A549 (cell line): Measurements from ENCODE around the gene FLVCR2. TPM values are rescaled to one million over a fixed set of nuclear protein-coding genes. Genes with fewer than 3 reads are reported as not detected.

Source experiments
- ATAC-seq, 2 experiments: fragments of 200-7000 bp in 1 of 2; fragments of >200 bp in 1 of 2; cut with Nextera tagmentation in 1 of 2; cut with Tn5 transposase in 1 of 2; 3 replicates each; pipeline versions ENCODE4 v1.8.0 to v1.9.1; 2018 to 2020; ENCODE audit warnings: mild to moderate bottlenecking in 1 of 2, moderate library complexity in 1 of 2
- CTCF ChIA-PET: fragments of 300-600 bp; sonication (Branson Sonifier 250); formaldehyde crosslinking; extraction: SDS; loops from one replicate; lab custom pipeline; 2021; ENCODE audit warnings: antibody characterized with exemption, inconsistent platforms; lab: Yijun Ruan, JAX
- POLR2A ChIA-PET: fragments of 350-600 bp; formaldehyde crosslinking; extraction: SDS; loops from one replicate; lab custom pipeline; 2021; ENCODE audit warnings: antibody characterized with exemption, inconsistent platforms; lab: Yijun Ruan, JAX
- DNase-seq, 2 experiments: peaks; one replicate each; pipeline versions ENCODE4 v3.0.0 to v3.0.0-alpha.2; 2011 to 2016; ENCODE audit warnings: low read depth in 1 of 2, low spot score in 1 of 2
- FAIRE-seq: peaks from 2 replicates; lab custom pipeline; 2011; peaks lifted over from hg19 to GRCh38; lab: Jason Lieb, UNC
- H3K27ac ChIP-seq, 2 experiments: fragments of >200 bp; sonication (Bioruptor Twin); formaldehyde crosslinking; 3 replicates each; pipeline ENCODE4 v1.5.1; 2016 to 2017
- H3K4me1 ChIP-seq: fragments of >200 bp; sonication (Bioruptor Twin); formaldehyde crosslinking; 3 replicates; pipeline ENCODE4 v1.6.1; 2016
- H3K4me2 ChIP-seq: fragments of >200 bp; sonication (Bioruptor Twin); formaldehyde crosslinking; 3 replicates; pipeline ENCODE4 v1.6.1; 2016
- H3K4me3 ChIP-seq: fragments of >200 bp; sonication (Bioruptor Twin); formaldehyde crosslinking; 3 replicates; pipeline ENCODE4 v1.5.1; 2016
- H3K9me3 ChIP-seq: fragments of >200 bp; sonication (Bioruptor Twin); formaldehyde crosslinking; 3 replicates; pipeline ENCODE4 v1.6.1; 2016
- BHLHE40 ChIP-seq: IDR thresholded peaks from 2 replicates; pipeline ENCODE4 v1.6.1; 2012; ENCODE audit warnings: low read depth, low read length, inconsistent platforms
- CHD2 ChIP-seq: fragments of 150-350 bp; IDR thresholded peaks from 2 replicates; pipeline ENCODE4 v1.6.1; 2014; ENCODE audit warnings: low read length; ENCODE audit not compliant: partially characterized antibody
- CTCF ChIP-seq: fragments of >200 bp; sonication (Bioruptor Twin); formaldehyde crosslinking; IDR thresholded peaks from 3 replicates; pipeline ENCODE4 v1.5.1; 2016
- E2F6 ChIP-seq: IDR thresholded peaks from 2 replicates; pipeline ENCODE4 v1.6.1; 2012; ENCODE audit warnings: low read depth, borderline replicate concordance
- EHMT2 ChIP-seq: fragments of 200-600 bp; sonication (generic); IDR thresholded peaks from 2 replicates; pipeline ENCODE4 v1.6.1; 2016; ENCODE audit warnings: antibody characterized with exemption, low read depth, mild to moderate bottlenecking, moderate library complexity
- ESRRA ChIP-seq: fragments of 150-350 bp; IDR thresholded peaks from 2 replicates; pipeline ENCODE4 v1.6.1; 2014; ENCODE audit warnings: mild to moderate bottlenecking, low read length, borderline replicate concordance
- FOSB ChIP-seq: fragments of 250-450 bp; sonication (Bioruptor Pico); IDR thresholded peaks from 2 replicates; pipeline ENCODE4 v1.5.0; 2020; ENCODE audit warnings: mild to moderate bottlenecking, moderate library complexity
- FOXS1 ChIP-seq: fragments of 250-450 bp; sonication (Bioruptor Pico); IDR thresholded peaks from 2 replicates; pipeline ENCODE4 v1.5.0; 2020; ENCODE audit warnings: mild to moderate bottlenecking, moderate library complexity
- GATA3 ChIP-seq: IDR thresholded peaks from 2 replicates; pipeline ENCODE4 v1.6.1; 2012; ENCODE audit warnings: borderline replicate concordance
- HDAC2 ChIP-seq: fragments of 200-600 bp; sonication (generic); IDR thresholded peaks from 2 replicates; pipeline ENCODE4 v1.6.1; 2016
- HEYL ChIP-seq: fragments of 250-450 bp; sonication (Bioruptor Pico); IDR thresholded peaks from 2 replicates; pipeline ENCODE4 v1.8.0; 2021; ENCODE audit warnings: mild to moderate bottlenecking, moderate library complexity
- HOXA7 ChIP-seq: fragments of 250-450 bp; sonication (Bioruptor Pico); IDR thresholded peaks from 2 replicates; pipeline ENCODE4 v1.5.0; 2020; ENCODE audit warnings: mild to moderate bottlenecking, moderate library complexity
- JUN ChIP-seq, 2 experiments: fragments of >200 bp; sonication (Bioruptor Twin); formaldehyde crosslinking; IDR thresholded peaks; 2 replicates in 1 of 2; 3 replicates in 1 of 2; pipeline ENCODE4 v1.6.1; 2016 to 2017
- KDM1A ChIP-seq: fragments of 200-600 bp; sonication (generic); IDR thresholded peaks from 2 replicates; pipeline ENCODE4 v1.6.1; 2016; ENCODE audit warnings: low read depth, mild to moderate bottlenecking
- KDM5A ChIP-seq: fragments of 200-600 bp; sonication (generic); IDR thresholded peaks from 2 replicates; pipeline ENCODE4 v1.6.1; 2016; ENCODE audit warnings: antibody characterized with exemption, mild to moderate bottlenecking
- MAFK ChIP-seq: fragments of 450-650 bp; IDR thresholded peaks from 2 replicates; pipeline ENCODE4 v1.6.1; 2014; ENCODE audit not compliant: partially characterized antibody
- MAZ ChIP-seq: fragments of 150-350 bp; IDR thresholded peaks from 2 replicates; pipeline ENCODE4 v1.6.1; 2014; ENCODE audit warnings: antibody characterized with exemption, low read depth, low read length, borderline replicate concordance
- MYC ChIP-seq: IDR thresholded peaks from 2 replicates; pipeline ENCODE4 v1.6.1; 2012; ENCODE audit warnings: mild to moderate bottlenecking, inconsistent platforms, low read length, improper control_type of control experiment, borderline replicate concordance
- NFE2L2 ChIP-seq: fragments of 150-350 bp; conservative IDR thresholded peaks from 2 replicates; pipeline ENCODE4 v1.6.1; 2014; ENCODE audit warnings: low read length
- PHF8 ChIP-seq: fragments of 200-600 bp; sonication (generic); IDR thresholded peaks from 2 replicates; pipeline ENCODE4 v1.6.1; 2016; ENCODE audit warnings: low read depth, mild to moderate bottlenecking, antibody characterized with exemption, moderate library complexity, borderline replicate concordance
- POLR2A ChIP-seq: IDR thresholded peaks from 2 replicates; pipeline ENCODE4 v1.6.1; 2012; ENCODE audit warnings: mild to moderate bottlenecking, low read length
- RARB ChIP-seq: fragments of 250-450 bp; sonication (Bioruptor Pico); IDR thresholded peaks from 2 replicates; pipeline ENCODE4 v1.8.0; 2021; ENCODE audit warnings: mild to moderate bottlenecking, moderate library complexity
- REST ChIP-seq: fragments of 200-600 bp; sonication (generic); IDR thresholded peaks from 2 replicates; pipeline ENCODE4 v1.6.1; 2016; ENCODE audit warnings: antibody characterized with exemption, mild to moderate bottlenecking, moderate library complexity
- ZFP36 ChIP-seq: fragments of 450-650 bp; IDR thresholded peaks from 2 replicates; pipeline ENCODE4 v1.6.1; 2014; ENCODE audit warnings: borderline replicate concordance; ENCODE audit not compliant: partially characterized antibody
- ZSCAN20 ChIP-seq: fragments of 250-450 bp; sonication (Bioruptor Pico); IDR thresholded peaks from 2 replicates; pipeline ENCODE4 v1.8.0; 2022; ENCODE audit warnings: mild to moderate bottlenecking, moderate library complexity
- WGBS: methylation state at CpG from one replicate; pipeline ENCODE4 v1.1.6; 2017; ENCODE audit errors: missing lambda C conversion rate; 5-methylcytosine and 5-hydroxymethylcytosine counted together
- polyA plus RNA-seq, 4 experiments: library from polyadenylated mRNA; depleted of rRNA in 3 of 4; stranded (reverse); fragments of >200 nt; fragmentation: RNase III in 1 of 4; extraction: RNeasy Plus Mini Kit Qiagen cat#74134 plus additional on column Dnase treatment in 1 of 4; gene quantifications; 2 replicates in 3 of 4; 3 replicates in 1 of 4; pipeline ENCODE4 v1.2.3, GENCODE V29; 2011 to 2017
- TF ChIP-seq, protein P1 (sequence below): fragments of 250-450 bp; sonication (Bioruptor Pico); IDR thresholded peaks from 2 replicates; pipeline ENCODE4 v1.5.0; 2020; ENCODE audit warnings: low read depth, mild to moderate bottlenecking, moderate library complexity

Gene FLVCR2
- polyA plus RNA-seq, 2 of the 4 experiments (the other 2 are of a cell fraction) = 3.8 to 3.9 TPM

- CTCF ChIA-PET = interaction anchor here (1.5 to 2.3 kb wide), 3 partner anchors 12 to 62 kb away, joined by 3 to 8 read pairs (median 3); partner anchors contain the start of gene FLVCR2
- Histone ChIP-seq H3K9me3 (peaks cover 22% of the 10 kb centered on the region), H3K27ac (no peak overlapping the region), H3K4me3 (no peak overlapping the region), H3K4me1 (no peaks in the 10 kb centered on the region), H3K4me2 (no peak overlapping the region)
- ATAC-seq (no peak), FAIRE-seq (no peak), DNase-seq (no peak)
- POLR2A ChIA-PET = no interaction called here
- TF ChIP-seq, protein P1, sequence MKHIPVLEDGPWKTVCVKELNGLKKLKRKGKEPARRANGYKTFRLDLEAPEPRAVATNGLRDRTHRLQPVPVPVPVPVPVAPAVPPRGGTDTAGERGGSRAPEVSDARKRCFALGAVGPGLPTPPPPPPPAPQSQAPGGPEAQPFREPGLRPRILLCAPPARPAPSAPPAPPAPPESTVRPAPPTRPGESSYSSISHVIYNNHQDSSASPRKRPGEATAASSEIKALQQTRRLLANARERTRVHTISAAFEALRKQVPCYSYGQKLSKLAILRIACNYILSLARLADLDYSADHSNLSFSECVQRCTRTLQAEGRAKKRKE (CRISPR knock-in tag) = no peak
- TF ChIP-seq HDAC2 (no peak), KDM5A (no peak), GATA3 (no peak), POLR2A (no peak), FOSB (CRISPR knock-in tag) (no peak), ZFP36 (peak; percentile 81), KDM1A (no peak)
These were observed 13.7 kb downstream of the FLVCR2 start for GRCh38 chr14:75591987-75592575.

DNA sequence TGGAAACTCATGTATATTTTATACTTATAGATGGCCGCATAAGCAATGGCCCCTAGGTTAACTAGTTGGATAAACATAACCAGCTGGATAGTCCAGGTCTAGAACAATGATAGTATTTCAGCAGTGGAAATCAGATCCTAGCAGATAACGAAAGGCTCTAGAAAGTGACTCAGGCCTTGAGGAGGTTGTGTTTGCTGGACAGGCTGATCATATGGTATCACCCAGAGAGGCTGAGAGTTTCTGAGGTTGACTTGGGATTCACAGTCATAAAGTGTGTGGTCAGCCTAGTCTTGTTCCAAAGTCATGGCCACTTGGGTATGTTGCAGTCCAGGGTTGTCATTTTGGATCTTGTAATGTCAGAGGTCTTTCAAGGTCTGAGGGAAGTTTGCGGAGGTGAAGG, 16.8 kb downstream of the FLVCR2 start:
- no peak overlapping the region for H3K4me3 ChIP-seq
- CTCF ChIA-PET = interaction anchor here (0.7 kb wide), 1 partner anchor 61 kb away, joined by 3 read pairs; no protein-coding TSS in a partner anchor
- FAIRE-seq = no peak
- POLR2A ChIA-PET = no interaction called here
- H3K27ac ChIP-seq = no peak overlapping the region
- H3K4me2 ChIP-seq = no peak overlapping the region
- TF ChIP-seq HOXA7 (CRISPR knock-in tag) = no peak
- no peak for TF ChIP-seq MAZ
- no peak for TF ChIP-seq EHMT2
- TF ChIP-seq REST = no peak
- no peak for TF ChIP-seq CHD2
- no peak for TF ChIP-seq ESRRA
- TF ChIP-seq MAFK = no peak
- TF ChIP-seq NFE2L2 = no peak
- no peak for TF ChIP-seq MYC
- TF ChIP-seq JUN (IDR thresholded peaks at IDR 0.05) = no peak
- TF ChIP-seq PHF8 = no peak
- TF ChIP-seq E2F6 = no peak
- no peak for TF ChIP-seq RARB (CRISPR knock-in tag)
- TF ChIP-seq ZSCAN20 (CRISPR knock-in tag) = no peak
- no peak for TF ChIP-seq BHLHE40
- TF ChIP-seq FOXS1 (CRISPR knock-in tag) = no peak
- no peak for TF ChIP-seq CTCF
- TF ChIP-seq HEYL (CRISPR knock-in tag) = no peak
- no peak for TF ChIP-seq KDM5A
- TF ChIP-seq KDM1A = no peak
- TF ChIP-seq, all 56 proteins: peak for 0
- DNase-seq (no peak), ATAC-seq (no peak)
- WGBS = 81% methylated on average over 3 of the region's 3 CpGs
- Histone ChIP-seq H3K4me1 (no peaks in the 10 kb centered on the region), H3K9me3 (peaks cover 22% of the 10 kb centered on the region)
